Loucy (cell line): ENCODE measurements around the gene HBM.

Experiments
- EZH2phosphoT487 ChIP-seq: fragments of 200-600 bp; IDR thresholded peaks from 2 replicates; pipeline ENCODE4 v1.6.1; 2018; ENCODE audit warnings: antibody characterized with exemption, mild to moderate bottlenecking, moderate library complexity, borderline replicate concordance
- TF ChIP-seq, protein P1 (sequence below): fragments of 200-600 bp; sonication (generic); conservative IDR thresholded peaks from 2 replicates; pipeline ENCODE4 v1.5.1; 2014; ENCODE audit warnings: mild to moderate bottlenecking, antibody characterized with exemption, low read length

DNA sequence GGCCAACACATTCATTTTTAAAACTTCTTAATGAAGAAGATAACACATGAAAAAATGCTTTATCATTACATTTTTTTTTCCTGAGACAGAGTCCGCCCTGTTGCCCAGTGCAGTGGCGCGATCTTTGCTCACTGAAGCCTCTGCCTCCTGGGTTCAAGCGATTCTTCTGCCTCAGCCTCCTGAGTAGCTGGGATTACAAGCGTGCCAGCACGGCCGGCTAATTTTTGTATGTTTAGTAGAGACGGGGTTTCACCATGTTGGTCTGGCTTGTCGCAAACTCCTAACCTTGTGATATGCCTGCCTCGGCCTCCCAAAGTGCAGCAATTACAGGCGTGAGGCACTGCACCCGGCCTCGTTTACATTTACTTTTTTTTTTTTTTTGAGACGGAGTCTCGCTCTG, 27.7 kb downstream of the HBM start:
- no peak for TF ChIP-seq EZH2phosphoT487
- TF ChIP-seq, protein P1, sequence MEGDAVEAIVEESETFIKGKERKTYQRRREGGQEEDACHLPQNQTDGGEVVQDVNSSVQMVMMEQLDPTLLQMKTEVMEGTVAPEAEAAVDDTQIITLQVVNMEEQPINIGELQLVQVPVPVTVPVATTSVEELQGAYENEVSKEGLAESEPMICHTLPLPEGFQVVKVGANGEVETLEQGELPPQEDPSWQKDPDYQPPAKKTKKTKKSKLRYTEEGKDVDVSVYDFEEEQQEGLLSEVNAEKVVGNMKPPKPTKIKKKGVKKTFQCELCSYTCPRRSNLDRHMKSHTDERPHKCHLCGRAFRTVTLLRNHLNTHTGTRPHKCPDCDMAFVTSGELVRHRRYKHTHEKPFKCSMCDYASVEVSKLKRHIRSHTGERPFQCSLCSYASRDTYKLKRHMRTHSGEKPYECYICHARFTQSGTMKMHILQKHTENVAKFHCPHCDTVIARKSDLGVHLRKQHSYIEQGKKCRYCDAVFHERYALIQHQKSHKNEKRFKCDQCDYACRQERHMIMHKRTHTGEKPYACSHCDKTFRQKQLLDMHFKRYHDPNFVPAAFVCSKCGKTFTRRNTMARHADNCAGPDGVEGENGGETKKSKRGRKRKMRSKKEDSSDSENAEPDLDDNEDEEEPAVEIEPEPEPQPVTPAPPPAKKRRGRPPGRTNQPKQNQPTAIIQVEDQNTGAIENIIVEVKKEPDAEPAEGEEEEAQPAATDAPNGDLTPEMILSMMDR = no peak
